GM10266 (cell line): ENCODE results near the gene DGKH.

Experiments
- DNase-seq: peaks from one replicate; pipeline ENCODE4 v3.0.0; 2012; ENCODE audit errors: extremely low spot score
- TF ChIP-seq, protein P1 (sequence below): IDR thresholded peaks from 2 replicates; pipeline ENCODE4 v1.5.1; 2012; ENCODE audit warnings: mild to moderate bottlenecking, low read depth; ENCODE audit not compliant: control insufficient read depth, insufficient read depth; ENCODE audit errors: missing control alignments

Gene DGKH

DNA sequence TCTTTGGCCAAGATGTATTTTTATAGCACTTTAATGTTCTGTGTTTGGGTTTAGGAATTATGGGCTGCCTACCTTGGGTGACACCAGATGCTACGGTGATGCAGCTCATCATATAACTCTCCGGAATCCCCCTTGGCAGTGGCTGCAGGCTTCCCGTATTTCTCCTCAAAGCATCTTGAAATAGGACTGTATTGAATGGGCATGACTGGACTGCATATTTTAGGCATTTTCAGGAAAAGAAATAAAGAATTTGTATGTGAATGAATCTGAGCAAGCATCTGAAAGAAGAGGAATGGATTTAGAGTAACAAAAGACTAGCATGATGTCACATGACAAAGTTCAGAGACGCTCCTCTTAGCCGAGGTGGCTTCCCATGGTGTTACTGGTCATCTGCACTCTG, 70.6 kb downstream of the DGKH start:
- TF ChIP-seq, protein P1, sequence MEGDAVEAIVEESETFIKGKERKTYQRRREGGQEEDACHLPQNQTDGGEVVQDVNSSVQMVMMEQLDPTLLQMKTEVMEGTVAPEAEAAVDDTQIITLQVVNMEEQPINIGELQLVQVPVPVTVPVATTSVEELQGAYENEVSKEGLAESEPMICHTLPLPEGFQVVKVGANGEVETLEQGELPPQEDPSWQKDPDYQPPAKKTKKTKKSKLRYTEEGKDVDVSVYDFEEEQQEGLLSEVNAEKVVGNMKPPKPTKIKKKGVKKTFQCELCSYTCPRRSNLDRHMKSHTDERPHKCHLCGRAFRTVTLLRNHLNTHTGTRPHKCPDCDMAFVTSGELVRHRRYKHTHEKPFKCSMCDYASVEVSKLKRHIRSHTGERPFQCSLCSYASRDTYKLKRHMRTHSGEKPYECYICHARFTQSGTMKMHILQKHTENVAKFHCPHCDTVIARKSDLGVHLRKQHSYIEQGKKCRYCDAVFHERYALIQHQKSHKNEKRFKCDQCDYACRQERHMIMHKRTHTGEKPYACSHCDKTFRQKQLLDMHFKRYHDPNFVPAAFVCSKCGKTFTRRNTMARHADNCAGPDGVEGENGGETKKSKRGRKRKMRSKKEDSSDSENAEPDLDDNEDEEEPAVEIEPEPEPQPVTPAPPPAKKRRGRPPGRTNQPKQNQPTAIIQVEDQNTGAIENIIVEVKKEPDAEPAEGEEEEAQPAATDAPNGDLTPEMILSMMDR, result no peak

DNA sequence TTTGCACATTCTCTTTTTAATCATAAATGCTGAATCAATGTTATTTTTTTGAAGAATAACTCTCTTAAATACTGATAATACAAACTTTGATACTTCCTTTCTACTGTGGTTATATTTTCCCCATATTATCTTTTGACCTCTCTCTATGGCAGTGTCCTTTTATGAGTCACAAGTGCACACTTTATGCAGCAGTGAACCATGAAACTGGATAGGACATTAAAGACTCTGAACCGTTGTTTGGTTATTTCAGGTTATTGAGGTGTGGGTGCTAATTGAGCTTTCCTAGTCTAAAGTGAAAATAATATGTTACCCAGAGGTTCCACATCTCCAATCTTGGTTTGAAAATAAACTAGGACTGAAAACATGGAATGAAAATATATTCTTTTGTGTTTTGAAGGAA, 71.4 kb downstream of the DGKH start:
- DNase-seq, result no peak
- TF ChIP-seq, protein P1, result no peak

More for the DNA sequence above, 70.6 kb downstream of the DGKH start:
- no peak for DNase-seq

DNA sequence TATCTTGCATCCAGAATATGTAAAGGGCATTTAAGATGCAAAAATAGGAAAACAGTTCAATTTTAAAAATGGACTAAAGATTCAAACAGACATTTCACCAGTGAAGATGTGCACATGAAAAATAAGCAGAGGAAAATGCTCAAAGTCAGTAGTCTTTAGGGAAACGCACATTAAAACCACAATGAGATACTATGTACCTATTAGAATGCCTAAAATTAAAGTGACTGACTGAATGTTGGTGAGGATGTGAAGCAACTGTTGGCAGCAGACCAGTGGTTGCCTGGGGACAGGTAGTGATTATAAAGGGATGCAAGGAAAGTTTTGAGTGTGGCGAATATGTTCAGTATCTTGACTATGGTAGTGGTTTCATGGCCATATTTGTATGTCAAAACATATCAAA, 75.2 kb downstream of the DGKH start:
- no peak for DNase-seq
- TF ChIP-seq, protein P1, result no peak

DNA sequence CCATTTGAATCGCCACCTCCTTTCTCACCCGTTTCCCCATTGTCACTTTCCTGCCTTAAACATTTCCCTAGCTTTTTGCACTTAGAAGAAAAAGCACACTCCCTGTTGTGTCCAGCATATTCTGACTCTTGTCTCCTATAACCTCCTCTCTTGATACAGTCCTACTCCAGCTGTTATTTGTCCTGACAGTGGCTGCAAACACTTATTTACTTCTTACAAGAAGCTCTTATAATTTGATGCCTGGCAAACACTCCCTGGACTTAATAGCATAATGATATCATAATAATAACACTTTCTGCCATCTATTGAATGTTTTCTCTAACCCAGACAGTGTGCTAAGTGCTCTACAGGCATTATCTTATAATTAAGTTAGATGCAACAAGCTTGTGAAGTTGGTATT, 76.6 kb downstream of the DGKH start:
- no peak for DNase-seq
- TF ChIP-seq, protein P1, result no peak

DNA sequence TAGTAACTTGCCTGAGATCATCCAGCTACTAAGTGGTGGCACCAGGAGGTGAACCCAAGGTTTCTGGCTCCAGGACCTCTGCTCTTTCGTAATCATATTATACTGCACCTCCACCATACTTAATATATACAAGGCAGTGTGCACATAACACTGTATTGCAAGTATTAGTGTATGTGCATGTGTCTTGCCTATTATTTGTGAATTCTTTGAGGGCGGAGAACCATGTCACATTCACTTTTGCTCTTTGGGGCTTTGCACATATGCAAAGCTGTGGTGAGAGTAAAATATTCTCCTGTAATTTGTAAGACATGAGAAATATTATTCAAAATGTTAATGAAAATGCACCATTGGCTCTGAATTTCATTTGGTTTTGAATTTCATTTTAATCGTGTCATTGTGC, 78.6 kb downstream of the DGKH start:
- no peak for DNase-seq
- TF ChIP-seq, protein P1, result no peak

DNA sequence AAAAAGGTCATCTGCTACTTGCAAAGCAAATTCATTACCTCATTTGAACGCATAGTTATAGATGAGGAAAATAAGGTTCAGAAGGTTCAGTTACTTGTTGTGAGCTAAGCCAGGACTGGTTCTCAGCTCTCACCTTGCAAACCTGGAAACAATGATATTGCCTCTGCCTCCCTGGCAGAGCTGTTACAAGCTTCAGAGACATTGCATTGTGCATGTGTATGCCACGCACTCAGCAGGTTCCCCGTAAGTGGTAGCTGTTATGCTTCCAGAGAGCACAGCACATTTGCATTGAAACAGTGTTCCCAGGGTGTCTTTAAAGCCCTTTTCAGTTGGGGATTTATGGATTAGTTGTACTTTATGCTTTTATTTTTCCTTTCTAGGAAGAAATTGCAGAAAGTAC, 80.6 kb downstream of the DGKH start:
- no peak for DNase-seq
- TF ChIP-seq, protein P1, result no peak

DNA sequence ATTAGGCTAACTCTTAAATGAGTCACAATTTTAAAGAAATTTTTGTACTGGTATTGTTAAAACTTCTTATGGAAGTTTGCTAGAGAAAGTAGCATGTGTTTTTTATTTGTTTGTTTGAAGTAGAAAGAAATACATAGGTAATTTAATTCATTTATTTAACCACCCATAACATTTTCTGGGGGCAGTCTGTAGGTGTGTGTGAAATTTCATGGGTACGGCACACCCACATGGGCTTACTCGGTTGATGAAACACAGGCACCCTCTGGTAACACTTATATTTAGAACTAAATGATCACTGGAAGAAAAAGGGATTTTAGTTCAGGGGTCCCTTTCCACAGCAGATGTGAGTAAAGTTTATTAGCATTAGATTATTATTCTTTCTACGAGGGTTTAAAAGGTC, 88.1 kb downstream of the DGKH start:
- TF ChIP-seq, protein P1, result no peak
- no peak for DNase-seq
